HCT116 (cell line): Measurements from ENCODE around the gene CPA1. TPM values are rescaled to one million over a fixed set of nuclear protein-coding genes. Genes with fewer than 3 reads are reported as not detected.

Source experiments
- ATAC-seq: fragments of 200-7000 bp; cut with Tn5 transposase; 2 replicates; pipeline ENCODE4 v1.9.1; 2020; ENCODE audit warnings: mild to moderate bottlenecking, moderate library complexity
- BruUV-seq: library from RNA; stranded (reverse); fragments of 400-500 nt; replicated peaks from 2 replicates; lab custom pipeline; 2021; lab: Mats Ljungman, UMichigan
- CTCF ChIA-PET: fragments of 300-600 bp; sonication (Branson Sonifier 250); formaldehyde crosslinking; loops from one replicate; lab custom pipeline; 2021; ENCODE audit warnings: antibody characterized with exemption; lab: Charles Lee
- POLR2A ChIA-PET: fragments of 300-600, 350-600 bp; sonication (Branson Sonifier 250); formaldehyde crosslinking; loops from one replicate; lab custom pipeline; 2021; ENCODE audit warnings: antibody characterized with exemption; lab: Charles Lee
- RAD21 ChIA-PET, 2 experiments: fragments of 300-600 bp; sonication (Branson Sonifier 250); formaldehyde crosslinking; loops; one replicate each; lab custom pipeline; 2023; ENCODE audit warnings: low total read pairs in 2 of 2; ENCODE audit not compliant: uncharacterized antibody in 2 of 2, unreplicated experiment in 2 of 2, low non-redundant PET in 1 of 2; lab: Charles Lee
- DNase-seq: peaks from one replicate; pipeline ENCODE4 v3.0.0-alpha.2; 2010; ENCODE audit warnings: low read depth, low spot score
- H2AFZ ChIP-seq: fragments of 200-600 bp; shearing (Covaris generic), sonication (generic); 2 replicates; pipeline ENCODE4 v1.6.1; 2017; ENCODE audit warnings: low read depth, mixed run types, mixed read lengths, antibody characterized with exemption, low read length; ENCODE audit not compliant: poor library complexity, severe bottlenecking
- H3K27ac ChIP-seq: 2 replicates; pipeline ENCODE4 v1.5.1; 2012; ENCODE audit warnings: low read depth, low read length
- H3K27me3 ChIP-seq: fragments of 200-600 bp; sonication (generic); 2 replicates; pipeline ENCODE4 v1.6.1; 2016; ENCODE audit warnings: mixed run types, low read length, mixed read lengths; ENCODE audit not compliant: insufficient read depth
- H3K36me3 ChIP-seq, 2 experiments: fragments of 200-500 bp in 1 of 2; fragments of 200-600 bp in 1 of 2; sonication (Bioruptor generic) in 1 of 2; sonication (generic) in 1 of 2; 2 replicates each; pipeline versions ENCODE4 v1.5.1 to v1.6.1; 2014 to 2016; ENCODE audit warnings: low read length in 2 of 2, inconsistent platforms in 1 of 2, mixed read lengths in 1 of 2, mixed run types in 1 of 2; ENCODE audit not compliant: insufficient read depth in 2 of 2, control insufficient read depth in 1 of 2
- H3K4me1 ChIP-seq, 2 experiments: fragments of 200-600 bp in 1 of 2; sonication (generic) in 1 of 2; 2 replicates each; pipeline versions ENCODE4 v1.5.1 to v1.6.1; 2012 to 2017; ENCODE audit warnings: low read length in 2 of 2, inconsistent platforms in 1 of 2, mild to moderate bottlenecking in 1 of 2, mixed read lengths in 1 of 2, mixed run types in 1 of 2, moderate library complexity in 1 of 2; ENCODE audit not compliant: insufficient read depth in 2 of 2, control insufficient read depth in 1 of 2
- H3K4me2 ChIP-seq: fragments of 200-600 bp; sonication (generic); 2 replicates; pipeline ENCODE4 v1.6.1; 2017; ENCODE audit warnings: mixed run types, low read length, mixed read lengths
- H3K4me3 ChIP-seq, 2 experiments: fragments of 200-600 bp in 1 of 2; sonication (generic) in 1 of 2; replicated peaks in 1 of 2; 2 replicates each; pipeline ENCODE4 v1.5.1; 2011 to 2016; ENCODE audit warnings: low read length in 2 of 2, control low read depth in 1 of 2, low read depth in 1 of 2, mild to moderate bottlenecking in 1 of 2, mixed read lengths in 1 of 2, mixed run types in 1 of 2
- H3K79me2 ChIP-seq: fragments of 200-600 bp; sonication (generic); 2 replicates; pipeline ENCODE4 v1.6.1; 2017; ENCODE audit warnings: mild to moderate bottlenecking, mixed run types, low read length, moderate library complexity, mixed read lengths; ENCODE audit not compliant: insufficient read depth
- H3K9ac ChIP-seq: fragments of 200-600 bp; sonication (generic); 2 replicates; pipeline ENCODE4 v1.6.1; 2016; ENCODE audit warnings: low read length, mixed read lengths
- H3K9me2 ChIP-seq: fragments of 200-600 bp; sonication (generic), shearing (Covaris generic); 2 replicates; pipeline ENCODE4 v1.6.1; 2017; ENCODE audit warnings: mixed run types, mild to moderate bottlenecking, moderate library complexity; ENCODE audit not compliant: insufficient read depth
- H3K9me3 ChIP-seq, 2 experiments: fragments of 200-500 bp in 1 of 2; fragments of 200-600 bp in 1 of 2; sonication (Bioruptor generic) in 1 of 2; sonication (generic) in 1 of 2; 2 replicates each; pipeline ENCODE4 v1.6.1; 2014 to 2017; ENCODE audit warnings: low read length in 2 of 2, mixed read lengths in 2 of 2, inconsistent platforms in 1 of 2, low read depth in 1 of 2, mild to moderate bottlenecking in 1 of 2, mixed run types in 1 of 2, moderate library complexity in 1 of 2; ENCODE audit not compliant: control insufficient read depth in 1 of 2, insufficient read depth in 1 of 2
- H4K20me1 ChIP-seq: fragments of 200-600 bp; sonication (generic), shearing (Covaris generic); 2 replicates; pipeline ENCODE4 v1.6.1; 2017; ENCODE audit warnings: mixed run types, mild to moderate bottlenecking, moderate library complexity; ENCODE audit not compliant: insufficient read depth
- CEBPB ChIP-seq: IDR thresholded peaks from 2 replicates; pipeline ENCODE4 v1.6.1; 2012; ENCODE audit warnings: low read depth
- EGR1 ChIP-seq: IDR thresholded peaks from 2 replicates; pipeline ENCODE4 v1.6.1; 2012; ENCODE audit warnings: low read depth
- ELF1 ChIP-seq: IDR thresholded peaks from 2 replicates; pipeline ENCODE4 v1.6.1; 2012; ENCODE audit warnings: low read depth, borderline replicate concordance
- EZH2phosphoT487 ChIP-seq: fragments of 200-600 bp; IDR thresholded peaks from 2 replicates; pipeline ENCODE4 v1.6.1; 2018; ENCODE audit warnings: antibody characterized with exemption, borderline replicate concordance
- FOSL1 ChIP-seq: IDR thresholded peaks from 2 replicates; pipeline ENCODE4 v1.6.1; 2012; ENCODE audit warnings: low read depth
- SIN3A ChIP-seq: IDR thresholded peaks from 2 replicates; pipeline ENCODE4 v1.6.1; 2012; ENCODE audit warnings: low read depth
- SP1 ChIP-seq: IDR thresholded peaks from 2 replicates; pipeline ENCODE4 v1.6.1; 2012; ENCODE audit warnings: low read depth
- SRF ChIP-seq: IDR thresholded peaks from 2 replicates; pipeline ENCODE4 v1.6.1; 2012; ENCODE audit warnings: low read depth
- TCF7L2 ChIP-seq: IDR thresholded peaks from 2 replicates; pipeline ENCODE4 v1.7.0; 2011; ENCODE audit warnings: borderline replicate concordance, inconsistent platforms; ENCODE audit not compliant: insufficient read depth, insufficient read length; ENCODE audit errors: extremely low read depth
- ZFX ChIP-seq: fragments of 450-650 bp; IDR thresholded peaks from 2 replicates; pipeline ENCODE4 v1.6.1; 2017
- ZNF274 ChIP-seq: fragments of 200-500 bp; sonication (Bioruptor generic); IDR thresholded peaks from 2 replicates; pipeline ENCODE4 v1.6.1; 2014; ENCODE audit warnings: mild to moderate bottlenecking, low read depth, low read length, inconsistent platforms
- intact Hi-C: fragments of 100-400 bp; cut with micrococcal nuclease; formaldehyde crosslinking; loops from 2 replicates; pipeline ENCODE4 v1.10.0; 2022
- total RNA-seq: library from RNA; stranded (reverse); gene quantifications from one replicate; pipeline ENCODE4 v1.2.1, GENCODE V29; 2021; ENCODE audit not compliant: unreplicated experiment
- TF ChIP-seq, protein P1 (sequence below): IDR thresholded peaks from 2 replicates; pipeline ENCODE4 v1.6.1; 2012; ENCODE audit warnings: low read depth

Gene CPA1
- total RNA-seq, 1 experiment from 2014 or later: 11.9 TPM

- TF ChIP-seq EZH2phosphoT487 (no peak), ZFX (no peak), ELF1 (no peak), EGR1 (no peak), SRF (no peak), ZNF274 (no peak), SP1 (no peak), SIN3A (no peak)
- TF ChIP-seq, protein P1, sequence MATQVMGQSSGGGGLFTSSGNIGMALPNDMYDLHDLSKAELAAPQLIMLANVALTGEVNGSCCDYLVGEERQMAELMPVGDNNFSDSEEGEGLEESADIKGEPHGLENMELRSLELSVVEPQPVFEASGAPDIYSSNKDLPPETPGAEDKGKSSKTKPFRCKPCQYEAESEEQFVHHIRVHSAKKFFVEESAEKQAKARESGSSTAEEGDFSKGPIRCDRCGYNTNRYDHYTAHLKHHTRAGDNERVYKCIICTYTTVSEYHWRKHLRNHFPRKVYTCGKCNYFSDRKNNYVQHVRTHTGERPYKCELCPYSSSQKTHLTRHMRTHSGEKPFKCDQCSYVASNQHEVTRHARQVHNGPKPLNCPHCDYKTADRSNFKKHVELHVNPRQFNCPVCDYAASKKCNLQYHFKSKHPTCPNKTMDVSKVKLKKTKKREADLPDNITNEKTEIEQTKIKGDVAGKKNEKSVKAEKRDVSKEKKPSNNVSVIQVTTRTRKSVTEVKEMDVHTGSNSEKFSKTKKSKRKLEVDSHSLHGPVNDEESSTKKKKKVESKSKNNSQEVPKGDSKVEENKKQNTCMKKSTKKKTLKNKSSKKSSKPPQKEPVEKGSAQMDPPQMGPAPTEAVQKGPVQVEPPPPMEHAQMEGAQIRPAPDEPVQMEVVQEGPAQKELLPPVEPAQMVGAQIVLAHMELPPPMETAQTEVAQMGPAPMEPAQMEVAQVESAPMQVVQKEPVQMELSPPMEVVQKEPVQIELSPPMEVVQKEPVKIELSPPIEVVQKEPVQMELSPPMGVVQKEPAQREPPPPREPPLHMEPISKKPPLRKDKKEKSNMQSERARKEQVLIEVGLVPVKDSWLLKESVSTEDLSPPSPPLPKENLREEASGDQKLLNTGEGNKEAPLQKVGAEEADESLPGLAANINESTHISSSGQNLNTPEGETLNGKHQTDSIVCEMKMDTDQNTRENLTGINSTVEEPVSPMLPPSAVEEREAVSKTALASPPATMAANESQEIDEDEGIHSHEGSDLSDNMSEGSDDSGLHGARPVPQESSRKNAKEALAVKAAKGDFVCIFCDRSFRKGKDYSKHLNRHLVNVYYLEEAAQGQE: no peak
Observed at GRCh38 chr7:130398526-130399090, 18.3 kb downstream of the CPA1 start (continued).

- Histone ChIP-seq H3K9ac (no peak overlapping the region), H3K9me2 (no peaks in the 10 kb centered on the region), H3K4me2 (no peak overlapping the region), H3K36me3 (no peaks in the 10 kb centered on the region), H3K4me1 (no peaks in the 10 kb centered on the region), H3K9me3 (no peaks in the 10 kb centered on the region), H3K79me2 (no peaks in the 10 kb centered on the region), H3K27ac (no peak overlapping the region), H3K4me3 (no peak overlapping the region), H3K27me3 (no peaks in the 10 kb centered on the region), H2AFZ (no peak overlapping the region), H4K20me1 (no peaks in the 10 kb centered on the region)
- ChIA-PET RAD21 (no interaction called here), CTCF (no interaction called here), POLR2A (no interaction called here)
- intact Hi-C loops: no loop called here
- TF ChIP-seq EGR1 (no peak), TCF7L2 (no peak), EZH2phosphoT487 (no peak), CEBPB (no peak), ZFX (no peak), FOSL1 (no peak), ZNF274 (no peak)
- TF ChIP-seq, protein P1: no peak
- DNase-seq (no peak), ATAC-seq (no peak)
- BruUV-seq: no TSS peak
Observed at GRCh38 chr7:130400120-130400572, 19.9 kb downstream of the CPA1 start.
